Ovary (tissue), 3 donors: ENCODE measurements around the gene TMEM266.

ENCODE experiments used
- EP300 ChIP-seq: sonication (generic); formaldehyde crosslinking; IDR thresholded peaks from one replicate; pipeline ENCODE4 v1.6.1; 2017; ENCODE audit warnings: antibody characterized with exemption
- POLR2A ChIP-seq: fragments of 450-650 bp; IDR thresholded peaks from one replicate; pipeline ENCODE4 v1.6.1; 2017; ENCODE audit warnings: antibody characterized with exemption, mild to moderate bottlenecking, moderate library complexity
- TF ChIP-seq, protein P1 (sequence below), 3 donors: fragments of 450-650 bp in 2 of 3; fragments of 200-600 bp in 1 of 3; IDR thresholded peaks; one replicate each; pipeline versions ENCODE4 v1.5.1 to v1.8.0; 2016 to 2022; ENCODE audit warnings: antibody characterized with exemption in 3 of 3, mild to moderate bottlenecking in 1 of 3
- donor health status: DM: no; HTN: no; CAD: no.

GRCh38 chr15:76172782-76173181, 113.0 kb downstream of the TMEM266 start:
- TF ChIP-seq, protein P1, sequence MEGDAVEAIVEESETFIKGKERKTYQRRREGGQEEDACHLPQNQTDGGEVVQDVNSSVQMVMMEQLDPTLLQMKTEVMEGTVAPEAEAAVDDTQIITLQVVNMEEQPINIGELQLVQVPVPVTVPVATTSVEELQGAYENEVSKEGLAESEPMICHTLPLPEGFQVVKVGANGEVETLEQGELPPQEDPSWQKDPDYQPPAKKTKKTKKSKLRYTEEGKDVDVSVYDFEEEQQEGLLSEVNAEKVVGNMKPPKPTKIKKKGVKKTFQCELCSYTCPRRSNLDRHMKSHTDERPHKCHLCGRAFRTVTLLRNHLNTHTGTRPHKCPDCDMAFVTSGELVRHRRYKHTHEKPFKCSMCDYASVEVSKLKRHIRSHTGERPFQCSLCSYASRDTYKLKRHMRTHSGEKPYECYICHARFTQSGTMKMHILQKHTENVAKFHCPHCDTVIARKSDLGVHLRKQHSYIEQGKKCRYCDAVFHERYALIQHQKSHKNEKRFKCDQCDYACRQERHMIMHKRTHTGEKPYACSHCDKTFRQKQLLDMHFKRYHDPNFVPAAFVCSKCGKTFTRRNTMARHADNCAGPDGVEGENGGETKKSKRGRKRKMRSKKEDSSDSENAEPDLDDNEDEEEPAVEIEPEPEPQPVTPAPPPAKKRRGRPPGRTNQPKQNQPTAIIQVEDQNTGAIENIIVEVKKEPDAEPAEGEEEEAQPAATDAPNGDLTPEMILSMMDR (IDR thresholded peaks at IDR 0.05), result no peak
- TF ChIP-seq POLR2A (no peak), EP300 (no peak)
